Fibroblast of lung (primary cell): ENCODE measurements around the gene TRAF2. TPM values are rescaled to one million over a fixed set of nuclear protein-coding genes. Genes with fewer than 3 reads are reported as not detected.

ENCODE experiments used
- DNase-seq, 2 donors: peaks; one replicate each; pipeline versions ENCODE4 v3.0.0 to v3.0.0-alpha.2; 2010; ENCODE audit warnings: low read depth in 2 of 2
- H2AFZ ChIP-seq: 2 replicates; pipeline ENCODE4 v1.5.1; 2012; ENCODE audit warnings: low read length, control low read depth, inconsistent platforms
- H3K27ac ChIP-seq: 2 replicates; pipeline ENCODE4 v1.5.1; 2011; ENCODE audit warnings: low read length, control low read depth; ENCODE audit not compliant: insufficient read depth
- H3K27me3 ChIP-seq: 2 replicates; pipeline ENCODE4 v1.5.1; 2011; ENCODE audit warnings: mild to moderate bottlenecking, low read length; ENCODE audit not compliant: control insufficient read depth, insufficient read depth
- H3K36me3 ChIP-seq: 2 replicates; pipeline ENCODE4 v1.5.1; 2011; ENCODE audit warnings: low read length; ENCODE audit not compliant: control insufficient read depth, insufficient read depth
- H3K4me1 ChIP-seq: 2 replicates; pipeline ENCODE4 v1.5.1; 2011; ENCODE audit warnings: low read length; ENCODE audit not compliant: control insufficient read depth, insufficient read depth; ENCODE audit errors: extremely low read depth
- H3K4me2 ChIP-seq: 2 replicates; pipeline ENCODE4 v1.5.1; 2011; ENCODE audit warnings: low read length, control low read depth; ENCODE audit not compliant: insufficient read depth; ENCODE audit errors: extremely low read depth
- H3K4me3 ChIP-seq, 4 experiments: fragments of 200-600 bp in 1 of 4; sonication (generic) in 1 of 4; replicated peaks in 1 of 4; 2 replicates each; pipeline ENCODE4 v1.5.1; 2011 to 2016; ENCODE audit warnings: low read length in 4 of 4, low read depth in 3 of 4, mild to moderate bottlenecking in 3 of 4, control low read depth in 2 of 4, inconsistent platforms in 1 of 4, mixed read lengths in 1 of 4; ENCODE audit not compliant: insufficient read depth in 1 of 4; ENCODE audit errors: control extremely low read depth in 1 of 4
- H3K79me2 ChIP-seq: 2 replicates; pipeline ENCODE4 v1.5.1; 2012; ENCODE audit warnings: mild to moderate bottlenecking, low read length, inconsistent platforms; ENCODE audit not compliant: control insufficient read depth, insufficient read depth
- H3K9ac ChIP-seq: 2 replicates; pipeline ENCODE4 v1.5.1; 2011; ENCODE audit warnings: mild to moderate bottlenecking, low read length, control low read depth; ENCODE audit not compliant: insufficient read depth
- H3K9me3 ChIP-seq: 2 replicates; pipeline ENCODE4 v1.5.1; 2012; ENCODE audit warnings: low read depth, low read length; ENCODE audit not compliant: control insufficient read depth, insufficient read depth
- H4K20me1 ChIP-seq: 2 replicates; pipeline ENCODE4 v1.5.1; 2011; ENCODE audit warnings: low read length; ENCODE audit not compliant: control insufficient read depth, insufficient read depth; ENCODE audit errors: extremely low read depth
- EZH2 ChIP-seq: IDR thresholded peaks from 2 replicates; pipeline ENCODE4 v1.5.1; 2012; ENCODE audit warnings: low read length, control low read depth, mild to moderate bottlenecking; ENCODE audit errors: missing control alignments
- polyA plus RNA-seq, 2 donors: library from polyadenylated mRNA; depleted of rRNA in 1 of 2; stranded (reverse) in 1 of 2; unstranded in 1 of 2; fragments of >200 nt; gene quantifications; 2 replicates each; pipeline ENCODE4 v1.2.1, GENCODE V29; 2011 to 2012; ENCODE audit warnings: missing spikeins in 1 of 2
- total RNA-seq: library from RNA; depleted of rRNA; stranded (reverse); fragments of >200 nt; gene quantifications from 2 replicates; pipeline ENCODE4 v1.2.1, GENCODE V29; 2014
- TF ChIP-seq, protein P1 (sequence below), 2 donors: IDR thresholded peaks in 1 of 2; conservative IDR thresholded peaks in 1 of 2; 1 replicate in 1 of 2; 2 replicates in 1 of 2; pipeline ENCODE4 v1.5.1; 2011 to 2012; ENCODE audit warnings: low read length in 2 of 2, control low read depth in 1 of 2, inconsistent platforms in 1 of 2, low read depth in 1 of 2, mild to moderate bottlenecking in 1 of 2

TRAF2 gene
- total and polyA plus RNA-seq, 2 donors (not counting 1 experiment from before 2014, with no cell fraction given): 3.7 to 8.4 TPM

DNA sequence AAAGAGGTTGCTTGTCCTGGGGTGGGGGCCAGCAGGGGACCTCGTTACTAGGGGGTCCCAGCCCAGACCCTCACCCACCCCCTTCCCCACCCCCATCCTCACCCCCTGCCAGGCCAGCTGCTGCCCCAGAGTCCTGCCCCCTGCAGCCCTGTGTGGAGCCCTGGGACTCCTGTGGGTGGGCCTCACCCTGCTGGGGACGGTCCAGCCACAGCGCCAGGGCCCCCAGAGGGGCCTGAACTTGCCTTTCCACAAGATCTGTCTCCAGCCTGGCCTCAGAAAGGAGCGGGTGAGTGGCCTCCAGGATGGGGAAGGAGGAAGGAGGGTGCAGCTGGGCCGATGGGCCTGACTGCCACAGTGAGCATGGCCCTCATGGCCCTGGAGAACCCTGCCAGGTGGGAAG is 83.5 kb downstream of the TRAF2 start:
- H3K27ac ChIP-seq: no peak overlapping the region
- no peak for DNase-seq
- H3K9me3 ChIP-seq: no peaks in the 10 kb centered on the region
- no peak for TF ChIP-seq EZH2
- TF ChIP-seq, protein P1, sequence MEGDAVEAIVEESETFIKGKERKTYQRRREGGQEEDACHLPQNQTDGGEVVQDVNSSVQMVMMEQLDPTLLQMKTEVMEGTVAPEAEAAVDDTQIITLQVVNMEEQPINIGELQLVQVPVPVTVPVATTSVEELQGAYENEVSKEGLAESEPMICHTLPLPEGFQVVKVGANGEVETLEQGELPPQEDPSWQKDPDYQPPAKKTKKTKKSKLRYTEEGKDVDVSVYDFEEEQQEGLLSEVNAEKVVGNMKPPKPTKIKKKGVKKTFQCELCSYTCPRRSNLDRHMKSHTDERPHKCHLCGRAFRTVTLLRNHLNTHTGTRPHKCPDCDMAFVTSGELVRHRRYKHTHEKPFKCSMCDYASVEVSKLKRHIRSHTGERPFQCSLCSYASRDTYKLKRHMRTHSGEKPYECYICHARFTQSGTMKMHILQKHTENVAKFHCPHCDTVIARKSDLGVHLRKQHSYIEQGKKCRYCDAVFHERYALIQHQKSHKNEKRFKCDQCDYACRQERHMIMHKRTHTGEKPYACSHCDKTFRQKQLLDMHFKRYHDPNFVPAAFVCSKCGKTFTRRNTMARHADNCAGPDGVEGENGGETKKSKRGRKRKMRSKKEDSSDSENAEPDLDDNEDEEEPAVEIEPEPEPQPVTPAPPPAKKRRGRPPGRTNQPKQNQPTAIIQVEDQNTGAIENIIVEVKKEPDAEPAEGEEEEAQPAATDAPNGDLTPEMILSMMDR (conservative IDR thresholded peaks at IDR 0.05 in 1 of 2, IDR thresholded peaks at IDR 0.05 in 1 of 2; ENCODE audit: low read depth in 1 of 2, low read length in 2 of 2): no peak
- no peak overlapping the region for H3K4me3 ChIP-seq
- H3K4me2 ChIP-seq: no peak overlapping the region
- H3K79me2 ChIP-seq: no peaks in the 10 kb centered on the region
- no peaks in the 10 kb centered on the region for H3K36me3 ChIP-seq
- no peaks in the 10 kb centered on the region for H3K4me1 ChIP-seq
- no peak overlapping the region for H3K9ac ChIP-seq
- no peaks in the 10 kb centered on the region for H4K20me1 ChIP-seq
- peaks cover 4% of the 10 kb centered on the region for H3K27me3 ChIP-seq
- H2AFZ ChIP-seq: no peak overlapping the region

GRCh38 chr9:136970361-136970760 is 84.0 kb downstream of the TRAF2 start:
- H3K27ac ChIP-seq: no peak overlapping the region
- no peaks in the 10 kb centered on the region for H3K79me2 ChIP-seq
- H3K4me1 ChIP-seq: no peaks in the 10 kb centered on the region
- no peak overlapping the region for H3K9ac ChIP-seq
- H2AFZ ChIP-seq: no peak overlapping the region
- no peak for TF ChIP-seq EZH2
- TF ChIP-seq, protein P1 (conservative IDR thresholded peaks at IDR 0.05 in 1 of 2, IDR thresholded peaks at IDR 0.05 in 1 of 2; ENCODE audit: low read depth in 1 of 2, low read length in 2 of 2): no peak
- H3K9me3 ChIP-seq: no peaks in the 10 kb centered on the region
- H4K20me1 ChIP-seq: no peaks in the 10 kb centered on the region
- H3K27me3 ChIP-seq: peaks cover 4% of the 10 kb centered on the region
- H3K4me3 ChIP-seq: no peak overlapping the region
- no peak for DNase-seq
- H3K36me3 ChIP-seq: no peaks in the 10 kb centered on the region
- H3K4me2 ChIP-seq: no peak overlapping the region

- Histone ChIP-seq H3K27ac (no peak overlapping the region), H4K20me1 (no peaks in the 10 kb centered on the region), H3K9me3 (no peaks in the 10 kb centered on the region), H3K4me2 (no peak overlapping the region), H3K27me3 (no peaks in the 10 kb centered on the region), H3K4me3 (no peak overlapping the region), H3K36me3 (no peaks in the 10 kb centered on the region), H3K79me2 (no peaks in the 10 kb centered on the region), H3K4me1 (no peaks in the 10 kb centered on the region), H2AFZ (no peak overlapping the region), H3K9ac (no peak overlapping the region)
- DNase-seq: no peak
- TF ChIP-seq, protein P1 (conservative IDR thresholded peaks at IDR 0.05 in 1 of 2, IDR thresholded peaks at IDR 0.05 in 1 of 2; ENCODE audit: low read depth in 1 of 2, low read length in 2 of 2): no peak
- TF ChIP-seq EZH2: no peak
Observed at GRCh38 chr9:136971746-136972145, 85.4 kb downstream of the TRAF2 start.
